PC-3 (cell line): ENCODE measurements around the gene POLR2H.

Experiments
- EZH2 ChIP-seq: fragments of 300-600 bp; sonication (generic); IDR thresholded peaks from one replicate; pipeline ENCODE4 v1.6.1; 2017; ENCODE audit warnings: antibody characterized with exemption, mild to moderate bottlenecking, low read length; ENCODE audit not compliant: unreplicated experiment
- TF ChIP-seq, protein P1 (sequence below): fragments of 300-600 bp; sonication (generic); conservative IDR thresholded peaks from 2 replicates; pipeline ENCODE4 v1.5.1; 2017; ENCODE audit warnings: antibody characterized with exemption, low read depth, mild to moderate bottlenecking, low read length

DNA sequence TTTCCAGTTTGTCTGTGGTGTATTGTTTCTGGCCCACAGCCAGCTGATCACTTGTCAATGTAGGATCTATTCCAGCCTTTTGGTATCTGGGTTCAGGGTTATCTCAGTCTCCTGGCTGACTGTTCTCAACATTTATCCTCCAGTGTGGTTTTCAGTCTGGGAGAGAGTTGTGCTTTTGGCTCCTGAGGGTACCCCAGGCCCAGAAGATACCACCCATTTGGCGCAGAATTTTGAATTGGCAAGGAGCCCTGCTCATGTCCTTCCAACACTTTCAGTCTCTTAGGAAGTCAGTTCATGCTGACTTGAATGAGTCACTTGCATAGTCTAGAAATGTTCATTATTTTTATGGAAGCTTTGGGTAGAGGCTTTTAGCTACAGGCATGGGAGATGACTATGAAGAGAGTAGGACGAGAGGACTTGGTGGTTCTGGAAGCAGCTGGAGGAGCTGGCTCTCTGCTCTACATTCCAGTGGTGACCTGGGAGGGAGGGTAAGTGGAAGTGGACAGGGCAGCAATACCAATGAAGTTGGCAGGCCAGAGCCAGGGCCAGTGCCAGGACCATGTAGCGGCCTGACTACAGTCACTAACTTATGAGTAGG lies 7.2 kb downstream of the POLR2H start:
- TF ChIP-seq, protein P1, sequence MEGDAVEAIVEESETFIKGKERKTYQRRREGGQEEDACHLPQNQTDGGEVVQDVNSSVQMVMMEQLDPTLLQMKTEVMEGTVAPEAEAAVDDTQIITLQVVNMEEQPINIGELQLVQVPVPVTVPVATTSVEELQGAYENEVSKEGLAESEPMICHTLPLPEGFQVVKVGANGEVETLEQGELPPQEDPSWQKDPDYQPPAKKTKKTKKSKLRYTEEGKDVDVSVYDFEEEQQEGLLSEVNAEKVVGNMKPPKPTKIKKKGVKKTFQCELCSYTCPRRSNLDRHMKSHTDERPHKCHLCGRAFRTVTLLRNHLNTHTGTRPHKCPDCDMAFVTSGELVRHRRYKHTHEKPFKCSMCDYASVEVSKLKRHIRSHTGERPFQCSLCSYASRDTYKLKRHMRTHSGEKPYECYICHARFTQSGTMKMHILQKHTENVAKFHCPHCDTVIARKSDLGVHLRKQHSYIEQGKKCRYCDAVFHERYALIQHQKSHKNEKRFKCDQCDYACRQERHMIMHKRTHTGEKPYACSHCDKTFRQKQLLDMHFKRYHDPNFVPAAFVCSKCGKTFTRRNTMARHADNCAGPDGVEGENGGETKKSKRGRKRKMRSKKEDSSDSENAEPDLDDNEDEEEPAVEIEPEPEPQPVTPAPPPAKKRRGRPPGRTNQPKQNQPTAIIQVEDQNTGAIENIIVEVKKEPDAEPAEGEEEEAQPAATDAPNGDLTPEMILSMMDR, result no peak
- no peak for TF ChIP-seq EZH2
